BE2C (cell line): ENCODE data around the gene GATD1.

ENCODE experiments used
- DNase-seq: peaks from one replicate; pipeline ENCODE4 v3.0.0-alpha.2; 2020
- H3K27me3 ChIP-seq: fragments of 250-450 bp; sonication (Bioruptor Pico); 2 replicates; pipeline ENCODE4 v1.5.1; 2020; ENCODE audit warnings: mild to moderate bottlenecking
- H3K36me3 ChIP-seq: fragments of 250-450 bp; sonication (Bioruptor Pico); 2 replicates; pipeline ENCODE4 v1.5.1; 2020; ENCODE audit warnings: mild to moderate bottlenecking
- H3K4me1 ChIP-seq: fragments of 250-450 bp; sonication (Bioruptor Pico); 2 replicates; pipeline ENCODE4 v1.5.1; 2020
- H3K4me3 ChIP-seq: 2 replicates; pipeline ENCODE4 v1.5.1; 2011; ENCODE audit warnings: low read depth, low read length
- H3K9me3 ChIP-seq: fragments of 250-450 bp; sonication (Bioruptor Pico); 2 replicates; pipeline ENCODE4 v1.5.1; 2020
- CTCF ChIP-seq: IDR thresholded peaks from 2 replicates; pipeline ENCODE4 v1.5.1; 2012; ENCODE audit warnings: mild to moderate bottlenecking, low read depth, low read length

The GATD1 gene

DNA sequence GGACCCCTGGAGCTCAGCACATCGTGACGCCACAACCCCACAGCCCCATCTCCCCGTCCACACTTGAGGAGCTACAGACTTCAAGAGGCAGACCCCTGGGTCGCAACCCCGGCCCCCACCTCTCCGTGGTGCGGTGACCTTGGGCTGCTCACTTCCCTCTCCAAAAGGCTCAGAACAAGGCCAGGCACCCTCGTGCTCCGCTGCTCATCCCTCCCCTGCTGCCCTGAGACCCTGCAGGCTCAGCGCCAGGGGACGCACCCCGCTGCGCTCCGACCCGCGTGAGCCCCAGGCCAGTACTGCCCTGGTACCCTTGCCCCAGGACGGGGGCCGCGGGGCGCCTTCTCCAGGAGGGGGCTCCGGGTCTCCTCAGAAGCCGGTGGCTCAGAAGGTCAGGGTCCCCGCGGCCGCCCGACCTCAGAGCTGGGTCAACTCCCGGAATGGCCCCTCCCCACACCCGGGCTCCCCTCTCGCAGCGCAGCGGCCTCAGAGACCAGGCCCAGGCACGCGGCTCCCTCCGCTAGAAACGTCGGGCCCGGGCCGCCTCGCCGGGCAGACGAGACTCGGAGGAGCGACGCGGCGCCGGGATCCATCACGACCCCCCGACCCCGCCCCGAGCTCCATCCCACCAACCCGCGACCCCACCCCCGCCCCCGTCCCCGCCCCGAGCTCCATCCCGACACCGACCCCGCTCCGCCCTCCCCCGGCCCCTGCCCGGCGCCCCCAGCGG is 563 bp downstream of the GATD1 start:
- Histone ChIP-seq H3K9me3 (no peaks in the 10 kb centered on the region), H3K4me3 (peak overlapping the region; percentile 67), H3K4me1 (no peaks in the 10 kb centered on the region), H3K27me3 (no peaks in the 10 kb centered on the region), H3K36me3 (peaks cover 3% of the 10 kb centered on the region)
- TF ChIP-seq CTCF = no peak
- DNase-seq = peak; percentile 61

GRCh38 chr11:776263-776560 is 1.1 kb downstream of the GATD1 start:
- Histone ChIP-seq H3K9me3 (no peaks in the 10 kb centered on the region), H3K4me3 (peak overlapping the region; percentile 67), H3K27me3 (no peaks in the 10 kb centered on the region), H3K4me1 (no peaks in the 10 kb centered on the region), H3K36me3 (peaks cover 8% of the 10 kb centered on the region)
- TF ChIP-seq CTCF = no peak
- no peak for DNase-seq

DNA sequence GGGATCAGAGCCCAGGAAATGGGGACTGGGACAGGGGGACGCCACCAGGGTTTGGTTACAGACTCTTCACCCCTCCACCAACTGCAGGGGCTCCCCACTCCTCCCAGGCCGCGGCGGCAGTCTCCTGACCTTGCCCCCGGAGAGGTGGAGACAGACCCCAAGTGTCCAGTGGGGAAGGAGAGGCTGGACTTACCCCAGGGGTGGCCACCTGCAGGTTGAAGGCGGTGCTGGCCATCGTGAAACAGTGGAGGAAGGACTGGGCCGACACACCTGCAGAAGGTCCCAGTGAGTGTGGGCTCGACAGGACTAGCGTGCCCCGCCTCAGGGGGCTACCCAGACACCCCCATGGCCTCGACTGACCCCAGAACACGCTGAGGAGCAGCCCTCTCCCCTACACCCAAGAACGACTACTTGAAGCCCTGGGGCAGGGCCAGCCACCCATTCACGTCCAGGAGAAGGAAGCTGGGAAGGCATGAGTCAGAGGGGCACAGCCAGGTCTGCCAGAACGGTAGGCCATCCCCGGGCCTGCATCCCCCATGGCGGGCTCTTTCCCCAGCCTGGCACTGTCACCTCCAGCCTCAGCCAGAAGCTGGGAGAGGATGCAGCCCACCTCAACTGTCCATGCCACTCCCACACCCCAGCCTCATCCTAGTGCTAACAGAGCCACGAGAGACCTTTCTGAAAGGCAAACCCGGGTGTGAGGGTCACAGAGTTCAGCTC is 2.3 kb downstream of the GATD1 start:
- H3K4me1 ChIP-seq = no peaks in the 10 kb centered on the region

DNA sequence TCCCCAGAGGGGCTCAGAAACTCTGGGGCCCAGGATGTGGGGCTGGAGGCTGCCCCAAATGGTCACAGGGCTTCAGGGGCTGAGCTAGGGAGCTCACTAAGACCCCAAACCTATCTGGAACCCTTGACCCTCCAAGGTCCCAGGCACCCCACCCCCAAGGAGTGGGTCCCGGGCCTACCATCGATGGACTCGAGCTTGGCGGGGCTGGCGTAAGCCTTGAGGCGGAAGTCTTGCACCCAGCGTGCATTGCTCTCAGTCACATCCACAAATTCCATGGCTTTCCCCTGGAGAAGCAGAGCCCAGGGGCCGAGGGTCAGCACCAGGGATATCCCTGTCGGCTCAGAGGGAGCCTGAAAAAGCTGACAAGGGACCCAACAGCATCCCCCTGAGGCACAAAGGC is 3.5 kb downstream of the GATD1 start:
- Histone ChIP-seq H3K9me3 (no peaks in the 10 kb centered on the region), H3K4me1 (no peaks in the 10 kb centered on the region), H3K4me3 (no peak overlapping the region), H3K36me3 (peaks cover 21% of the 10 kb centered on the region), H3K27me3 (no peaks in the 10 kb centered on the region)
- TF ChIP-seq CTCF = no peak
- no peak for DNase-seq

More for the DNA sequence above, 2.3 kb downstream of the GATD1 start:
- Histone ChIP-seq H3K36me3 (peaks cover 18% of the 10 kb centered on the region), H3K4me3 (no peak overlapping the region), H3K27me3 (no peaks in the 10 kb centered on the region), H3K9me3 (no peaks in the 10 kb centered on the region)
- no peak for DNase-seq
- no peak for TF ChIP-seq CTCF

- Histone ChIP-seq H3K36me3 (peaks cover 21% of the 10 kb centered on the region), H3K4me1 (no peaks in the 10 kb centered on the region), H3K9me3 (no peaks in the 10 kb centered on the region), H3K27me3 (no peaks in the 10 kb centered on the region), H3K4me3 (no peak overlapping the region)
- DNase-seq = no peak
- no peak for TF ChIP-seq CTCF
Observed at GRCh38 chr11:773425-773824, 3.9 kb downstream of the GATD1 start.
